RKO (cell line): ENCODE results near the gene BTBD7.
"Not testable (repeated sequence)": the region's sequence is repeated elsewhere in the genome, so short reads cannot be mapped to it uniquely, and the experiment has no call there.

Source experiments
- DNase-seq: peaks from one replicate; pipeline ENCODE4 v3.0.0-alpha.2; 2016; ENCODE audit warnings: low spot score

The BTBD7 gene, protein sequence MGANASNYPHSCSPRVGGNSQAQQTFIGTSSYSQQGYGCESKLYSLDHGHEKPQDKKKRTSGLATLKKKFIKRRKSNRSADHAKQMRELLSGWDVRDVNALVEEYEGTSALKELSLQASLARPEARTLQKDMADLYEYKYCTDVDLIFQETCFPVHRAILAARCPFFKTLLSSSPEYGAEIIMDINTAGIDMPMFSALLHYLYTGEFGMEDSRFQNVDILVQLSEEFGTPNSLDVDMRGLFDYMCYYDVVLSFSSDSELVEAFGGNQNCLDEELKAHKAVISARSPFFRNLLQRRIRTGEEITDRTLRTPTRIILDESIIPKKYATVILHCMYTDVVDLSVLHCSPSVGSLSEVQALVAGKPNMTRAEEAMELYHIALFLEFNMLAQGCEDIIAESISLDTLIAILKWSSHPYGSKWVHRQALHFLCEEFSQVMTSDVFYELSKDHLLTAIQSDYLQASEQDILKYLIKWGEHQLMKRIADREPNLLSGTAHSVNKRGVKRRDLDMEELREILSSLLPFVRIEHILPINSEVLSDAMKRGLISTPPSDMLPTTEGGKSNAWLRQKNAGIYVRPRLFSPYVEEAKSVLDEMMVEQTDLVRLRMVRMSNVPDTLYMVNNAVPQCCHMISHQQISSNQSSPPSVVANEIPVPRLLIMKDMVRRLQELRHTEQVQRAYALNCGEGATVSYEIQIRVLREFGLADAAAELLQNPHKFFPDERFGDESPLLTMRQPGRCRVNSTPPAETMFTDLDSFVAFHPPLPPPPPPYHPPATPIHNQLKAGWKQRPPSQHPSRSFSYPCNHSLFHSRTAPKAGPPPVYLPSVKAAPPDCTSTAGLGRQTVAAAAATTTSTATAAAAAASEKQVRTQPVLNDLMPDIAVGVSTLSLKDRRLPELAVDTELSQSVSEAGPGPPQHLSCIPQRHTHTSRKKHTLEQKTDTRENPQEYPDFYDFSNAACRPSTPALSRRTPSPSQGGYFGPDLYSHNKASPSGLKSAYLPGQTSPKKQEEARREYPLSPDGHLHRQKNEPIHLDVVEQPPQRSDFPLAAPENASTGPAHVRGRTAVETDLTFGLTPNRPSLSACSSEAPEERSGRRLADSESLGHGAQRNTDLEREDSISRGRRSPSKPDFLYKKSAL

DNA sequence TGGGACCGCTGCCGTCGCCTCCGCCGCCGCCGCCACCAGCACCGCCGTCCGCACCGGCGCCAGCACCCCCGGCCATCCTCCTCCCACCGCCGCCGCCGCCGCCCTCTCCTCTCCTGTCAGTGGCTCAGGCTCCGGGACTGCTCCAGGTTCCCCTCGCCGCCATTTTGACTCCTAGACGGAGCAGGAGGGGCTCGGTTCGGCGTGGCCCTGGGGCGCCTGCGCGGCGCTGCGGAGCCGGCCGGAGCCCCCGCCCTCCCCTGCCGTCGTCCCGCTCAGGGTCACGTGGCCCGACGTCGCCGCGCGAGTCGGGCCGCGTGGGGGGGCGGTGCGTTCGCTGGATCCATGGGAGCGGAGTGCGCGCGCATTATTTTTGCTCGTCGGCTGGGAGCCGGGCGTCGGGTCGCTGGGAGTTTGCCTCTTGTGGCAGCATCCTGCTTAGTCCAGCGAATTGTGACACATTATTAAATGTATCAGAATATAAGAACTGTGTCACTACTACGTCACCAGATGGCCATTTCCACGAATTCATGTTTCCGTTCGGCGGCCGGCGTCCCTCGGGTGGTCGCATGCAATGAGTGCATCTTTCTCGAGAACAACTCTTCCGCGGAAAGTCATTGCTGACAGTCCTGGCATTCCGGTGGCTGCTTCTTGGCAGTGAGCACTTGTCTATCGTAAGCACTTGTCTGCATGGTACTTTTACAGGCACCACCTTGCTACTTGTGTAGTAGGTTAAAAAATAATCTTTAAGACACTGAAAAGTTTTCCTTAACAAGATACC, at the start of gene BTBD7:
TSS of gene BTBD7 (minus strand) at position 184 of the 778 bp plus-strand sequence. CDS start 36,985 bp downstream, outside the sequence.
- DNase-seq: peak; percentile 98

GRCh38 chr14:93381644-93382043, 48.8 kb upstream of the BTBD7 start:
- DNase-seq: no peak

GRCh38 chr14:93379831-93380230, 47.0 kb upstream of the BTBD7 start:
- no peak for DNase-seq

GRCh38 chr14:93375673-93376156, 42.9 kb upstream of the BTBD7 start:
- DNase-seq: no peak

- no peak for DNase-seq
Measured at GRCh38 chr14:93369713-93370266, 37.0 kb upstream of the BTBD7 start.

DNA sequence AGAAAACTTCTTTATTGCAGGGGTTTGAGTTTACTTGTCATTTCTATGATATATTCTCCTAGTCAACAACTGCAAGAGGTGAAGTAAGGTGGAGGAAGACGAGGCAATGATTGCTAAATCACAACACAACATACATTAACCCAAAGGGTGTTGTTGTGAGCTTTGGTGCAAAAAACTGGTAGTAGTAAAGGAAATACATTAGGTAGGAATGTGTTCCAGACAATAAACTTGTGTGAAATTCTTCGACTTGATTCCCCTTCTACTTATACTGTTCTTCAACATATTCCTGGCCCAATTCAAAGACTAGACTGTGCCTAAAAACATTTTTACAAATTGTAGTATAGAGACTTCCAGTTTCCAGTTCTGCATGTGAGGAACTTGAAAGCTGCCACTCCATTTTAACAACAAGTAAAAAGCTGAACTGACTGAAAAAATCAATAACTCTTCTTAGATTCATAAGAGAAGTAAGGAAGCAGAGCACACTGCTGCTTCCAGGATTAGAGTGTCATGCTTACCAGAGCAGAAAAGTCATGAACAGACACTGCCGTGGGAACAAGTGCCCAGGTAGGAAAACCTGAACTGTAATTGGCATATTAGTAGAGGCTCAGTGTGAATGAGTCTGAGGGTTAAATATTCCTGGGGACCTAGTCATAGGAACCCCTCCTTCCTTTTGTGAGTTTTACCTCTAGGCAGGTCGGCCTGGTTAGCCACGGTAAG, 36.3 kb upstream of the BTBD7 start:
- no peak for DNase-seq

GRCh38 chr14:93354873-93355272, 22.0 kb upstream of the BTBD7 start:
- not testable (repeated sequence) for DNase-seq

- peak; percentile 11 for DNase-seq
Measured at GRCh38 chr14:93348292-93348691, 15.5 kb upstream of the BTBD7 start.

DNA sequence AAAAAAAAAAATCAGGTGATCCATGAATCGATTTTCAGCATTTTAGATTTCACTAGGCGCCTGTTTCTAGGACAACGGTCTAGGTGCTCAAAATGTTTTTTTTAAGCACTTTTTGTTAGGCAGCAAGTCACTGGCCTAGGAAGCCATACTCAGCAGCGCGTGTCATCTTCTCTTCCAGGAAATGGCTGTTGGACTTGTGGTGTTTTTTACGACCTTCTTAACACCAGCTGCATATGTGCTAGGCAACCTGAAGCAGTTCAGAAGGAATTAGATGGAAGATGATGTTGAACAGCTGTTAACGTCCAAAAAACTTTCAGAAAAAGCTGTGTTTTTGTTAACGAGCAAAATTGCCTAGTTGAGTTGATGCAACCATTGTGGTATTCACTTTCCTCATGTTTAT, 15.0 kb upstream of the BTBD7 start:
- no peak for DNase-seq

DNA sequence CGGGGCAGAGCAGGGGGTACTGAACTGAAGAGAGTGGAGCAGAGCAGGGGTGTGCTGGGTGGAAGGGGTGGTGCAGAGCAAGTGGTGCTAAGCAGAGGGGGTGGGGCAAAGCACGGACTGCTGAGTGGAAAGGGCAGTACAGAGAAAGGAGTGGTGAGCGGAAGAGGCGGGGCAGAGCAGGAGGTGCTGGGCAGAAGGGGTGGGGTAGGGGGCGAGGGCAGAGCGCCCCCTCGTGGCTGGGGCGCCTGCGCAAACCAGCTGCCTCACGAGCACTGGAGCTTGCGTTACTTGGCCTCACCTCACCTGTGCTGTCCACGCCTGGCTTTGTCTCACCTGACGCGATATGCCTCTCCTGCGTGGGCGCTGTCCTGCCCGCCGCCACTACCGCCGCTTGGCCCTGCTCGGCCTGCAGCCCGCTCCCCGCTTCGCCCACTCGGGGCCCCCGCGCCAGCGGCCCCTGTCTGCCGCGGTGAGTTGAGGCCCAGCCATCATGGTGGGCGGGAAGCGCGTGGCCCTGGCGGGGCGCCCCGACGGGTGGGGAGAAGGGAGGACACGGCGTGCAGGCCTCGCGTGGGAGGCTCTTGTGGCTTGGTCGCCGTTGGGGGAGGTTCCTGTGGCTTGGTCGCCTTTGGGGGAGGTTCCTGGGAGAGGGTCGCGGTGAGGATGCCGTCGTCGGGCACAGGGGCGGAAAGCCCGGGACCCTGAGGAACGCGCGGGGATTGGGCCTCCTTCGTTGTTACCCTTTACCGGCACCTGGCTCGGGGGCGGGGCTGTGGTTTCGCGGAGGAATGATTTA, 14.3 kb upstream of the BTBD7 start, which contains the start of gene COX8C:
TSS of gene COX8C (plus strand) at position 257 of the 796 bp plus-strand sequence. CDS start at position 344, 87 bp downstream.
- no peak for DNase-seq

GRCh38 chr14:93343797-93344196, 11.0 kb upstream of the BTBD7 start:
- no peak for DNase-seq

GRCh38 chr14:93343266-93343665, 10.4 kb upstream of the BTBD7 start:
- no peak for DNase-seq

GRCh38 chr14:93337884-93338283, 5.0 kb upstream of the BTBD7 start:
- DNase-seq: no peak

- DNase-seq: no peak
Measured at GRCh38 chr14:93337143-93337753, 4.4 kb upstream of the BTBD7 start.

DNA sequence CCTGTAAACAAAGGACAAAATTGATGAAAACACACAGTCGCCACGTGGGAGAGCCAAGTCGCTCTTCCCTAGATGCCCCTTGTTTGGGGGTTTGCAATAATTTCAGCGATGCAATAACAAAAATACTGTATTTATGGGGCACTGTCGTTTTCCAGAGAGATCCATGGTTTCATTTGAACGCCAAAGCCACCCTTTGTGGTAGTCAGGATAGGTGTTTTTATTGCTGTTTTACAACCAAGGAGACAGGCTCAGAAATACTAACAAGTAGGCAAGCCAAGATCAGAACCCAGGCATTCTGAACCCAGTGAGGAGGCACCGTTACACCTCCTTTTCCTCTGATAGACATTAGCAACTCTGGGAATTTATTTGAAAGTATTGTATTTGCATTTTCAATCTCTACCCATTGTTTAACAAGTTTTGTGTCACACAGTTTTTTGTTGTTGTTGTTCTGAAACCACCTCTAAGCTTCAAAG, 831 bp upstream of the BTBD7 start:
- DNase-seq: peak; percentile 16

DNA sequence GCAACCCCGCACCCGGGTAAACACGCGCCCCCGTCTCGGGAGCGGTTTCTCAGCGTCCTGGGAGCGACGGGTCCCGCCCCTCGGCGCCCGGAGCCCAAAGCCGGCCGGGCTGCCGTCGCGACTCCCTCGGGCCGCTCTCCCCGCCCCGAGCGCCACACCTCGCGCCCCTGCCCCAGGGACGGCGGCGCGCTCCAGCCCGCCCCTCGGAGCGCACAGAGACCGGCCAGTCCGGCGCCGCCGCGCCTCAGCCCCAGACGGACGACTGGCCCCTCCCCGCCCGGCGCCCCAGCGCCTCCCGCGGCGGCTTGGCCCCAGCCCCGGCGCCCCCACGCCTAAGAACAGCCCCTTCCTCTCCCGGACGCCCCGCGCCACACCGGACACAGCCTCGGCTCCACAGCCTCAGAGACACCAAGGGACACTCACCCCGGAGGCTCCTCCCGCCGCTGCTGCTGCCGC, 411 bp downstream of the BTBD7 start:
- peak; percentile 20 for DNase-seq

DNA sequence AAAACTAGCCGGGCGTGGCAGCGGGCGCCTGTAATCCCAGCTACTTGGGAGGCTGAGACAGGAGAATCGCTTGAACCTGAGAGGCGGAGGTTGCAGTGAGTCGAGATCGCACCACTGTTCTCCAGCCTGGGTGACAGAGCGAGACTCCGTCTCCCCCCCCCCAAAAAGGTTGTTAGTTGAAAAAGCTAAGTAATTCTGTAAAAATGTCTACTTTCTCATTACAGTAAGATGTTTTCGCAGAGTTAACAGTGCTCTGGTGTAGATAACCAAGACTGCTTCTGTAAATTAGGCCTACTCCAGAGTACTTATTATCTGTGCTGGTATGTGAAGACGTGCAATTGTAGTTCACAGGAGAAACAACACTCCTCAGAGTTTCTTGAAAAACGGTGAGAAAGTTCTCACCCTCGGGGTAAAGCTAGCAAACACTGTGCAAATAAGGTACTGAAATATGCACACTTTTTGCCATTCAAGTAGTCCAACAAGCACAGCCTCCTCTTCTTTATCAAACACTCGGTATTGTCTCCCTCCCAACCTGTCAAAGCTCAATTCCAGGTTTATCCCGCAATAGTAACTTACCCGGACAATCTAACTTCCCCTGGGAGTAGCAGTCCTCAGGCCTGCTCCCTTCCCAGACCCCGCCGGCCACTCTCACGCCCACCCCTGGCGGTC, 974 bp downstream of the BTBD7 start:
- peak; percentile 30 for DNase-seq

GRCh38 chr14:93331002-93331727, 1.7 kb downstream of the BTBD7 start:
- no peak for DNase-seq
